GM19239 (cell line): Measurements from ENCODE around the gene AIFM1.
A peak's percentile ranks its signal among the peaks of the same experiment; 100 is the strongest.
"Not testable (repeated sequence)": the region's sequence is repeated elsewhere in the genome, so short reads cannot be mapped to it uniquely, and the experiment has no call there.

Experiments
- DNase-seq: peaks from one replicate; pipeline ENCODE4 v3.0.0; 2011; ENCODE audit warnings: low spot score; ENCODE audit not compliant: insufficient read length
- FAIRE-seq: peaks from 2 replicates; lab custom pipeline; 2011; peaks lifted over from hg19 to GRCh38; lab: Jason Lieb, UNC

The AIFM1 gene

GRCh38 chrX:130120746-130121504 is 44.7 kb downstream of the AIFM1 start:
- no peak for FAIRE-seq
- peak; percentile 56 for DNase-seq

DNA sequence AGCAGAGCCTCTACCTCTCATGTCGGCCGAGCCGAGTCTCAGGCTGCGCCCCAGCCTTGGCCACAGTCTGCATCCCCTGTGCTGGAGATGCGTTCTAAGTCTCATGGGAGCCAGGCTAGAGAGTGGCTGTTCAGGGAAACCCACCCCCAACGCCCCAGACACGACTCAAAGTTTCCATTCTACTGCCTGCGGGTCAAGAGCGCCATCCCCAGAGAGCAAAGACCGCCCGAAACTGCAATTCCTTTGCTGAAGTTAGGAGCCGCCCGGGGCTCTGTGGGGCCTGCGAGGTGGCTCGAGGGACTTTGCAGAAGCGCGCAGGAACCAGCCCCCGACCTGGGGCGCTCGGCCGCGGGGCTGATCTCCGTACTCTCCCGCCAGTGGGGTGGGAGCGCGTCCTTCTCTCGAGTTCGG is 45.3 kb downstream of the AIFM1 start:
- peak; percentile 88 for FAIRE-seq
- DNase-seq: no peak

GRCh38 chrX:130119312-130119898 is 46.2 kb downstream of the AIFM1 start:
- FAIRE-seq: no peak

DNA sequence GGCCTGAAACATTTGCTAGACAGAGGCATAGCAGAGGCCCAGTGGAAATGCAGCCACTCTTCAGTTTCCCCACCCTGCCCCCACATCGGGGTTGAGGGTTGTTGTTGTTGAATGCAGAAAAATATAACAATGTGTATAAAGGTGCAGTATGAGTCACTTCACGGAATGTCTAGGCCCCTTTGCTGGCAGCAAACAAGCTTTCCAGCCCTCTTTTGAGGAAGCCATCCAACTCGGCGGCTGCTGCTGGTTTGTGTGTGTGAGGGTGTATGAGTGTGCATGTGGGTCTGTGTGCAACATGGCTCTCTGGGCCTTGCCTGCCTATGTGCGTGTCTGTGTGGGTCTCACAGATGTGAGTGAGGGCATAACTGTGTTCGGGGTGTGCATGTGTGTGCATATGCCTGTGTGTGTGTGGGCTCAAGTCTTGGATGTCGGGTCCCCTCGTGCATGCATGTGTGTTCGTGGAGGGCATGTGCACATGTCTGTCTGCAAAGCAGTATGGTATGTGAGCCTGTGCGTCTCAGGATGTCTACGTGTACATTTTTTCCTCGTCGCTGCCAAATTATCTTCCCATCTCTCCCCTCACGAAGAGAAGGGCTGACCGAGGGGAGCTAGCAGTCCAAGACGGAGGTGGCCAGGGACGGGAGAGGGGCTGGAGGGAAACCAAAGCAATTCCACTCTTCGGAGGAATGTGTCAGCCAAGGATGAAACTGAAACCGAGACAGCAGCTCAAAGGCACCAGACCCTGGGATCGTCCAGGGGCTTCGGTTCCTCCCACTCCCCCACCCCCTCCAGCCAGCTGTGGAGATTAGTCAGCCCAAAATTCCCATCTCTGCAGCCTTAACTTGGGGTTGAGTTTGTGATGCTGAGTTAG is 47.0 kb downstream of the AIFM1 start:
- DNase-seq (no peak), FAIRE-seq (no peak)

More at GRCh38 chrX:130119312-130119898, 46.2 kb downstream of the AIFM1 start:
- no peak for DNase-seq

DNA sequence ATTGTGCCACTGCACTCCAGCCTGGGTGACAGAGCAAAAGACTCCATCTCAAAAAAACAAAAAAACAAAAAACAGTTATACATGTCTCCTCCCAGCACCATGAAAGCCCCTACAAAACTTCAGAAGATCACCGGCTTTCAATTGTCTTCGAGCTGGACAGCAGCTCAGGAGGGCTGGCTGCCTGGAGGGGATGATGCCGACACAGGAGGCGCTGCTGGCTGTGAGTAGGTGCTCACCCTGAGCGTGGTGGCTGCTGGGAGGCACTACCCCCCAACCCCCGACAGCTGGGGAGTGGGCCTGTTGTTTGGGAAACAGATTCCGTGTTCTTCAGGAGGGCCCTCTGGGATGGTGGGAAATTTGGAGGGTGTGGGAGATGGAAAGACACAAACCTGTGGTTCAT is 48.5 kb downstream of the AIFM1 start:
- DNase-seq (no peak), FAIRE-seq (no peak)

GRCh38 chrX:130115119-130115885 is 50.3 kb downstream of the AIFM1 start:
- FAIRE-seq, DNase-seq: not testable (repeated sequence)

GRCh38 chrX:130114141-130114588 is 51.5 kb downstream of the AIFM1 start:
- no peak for DNase-seq
- FAIRE-seq: peak; percentile 47

DNA sequence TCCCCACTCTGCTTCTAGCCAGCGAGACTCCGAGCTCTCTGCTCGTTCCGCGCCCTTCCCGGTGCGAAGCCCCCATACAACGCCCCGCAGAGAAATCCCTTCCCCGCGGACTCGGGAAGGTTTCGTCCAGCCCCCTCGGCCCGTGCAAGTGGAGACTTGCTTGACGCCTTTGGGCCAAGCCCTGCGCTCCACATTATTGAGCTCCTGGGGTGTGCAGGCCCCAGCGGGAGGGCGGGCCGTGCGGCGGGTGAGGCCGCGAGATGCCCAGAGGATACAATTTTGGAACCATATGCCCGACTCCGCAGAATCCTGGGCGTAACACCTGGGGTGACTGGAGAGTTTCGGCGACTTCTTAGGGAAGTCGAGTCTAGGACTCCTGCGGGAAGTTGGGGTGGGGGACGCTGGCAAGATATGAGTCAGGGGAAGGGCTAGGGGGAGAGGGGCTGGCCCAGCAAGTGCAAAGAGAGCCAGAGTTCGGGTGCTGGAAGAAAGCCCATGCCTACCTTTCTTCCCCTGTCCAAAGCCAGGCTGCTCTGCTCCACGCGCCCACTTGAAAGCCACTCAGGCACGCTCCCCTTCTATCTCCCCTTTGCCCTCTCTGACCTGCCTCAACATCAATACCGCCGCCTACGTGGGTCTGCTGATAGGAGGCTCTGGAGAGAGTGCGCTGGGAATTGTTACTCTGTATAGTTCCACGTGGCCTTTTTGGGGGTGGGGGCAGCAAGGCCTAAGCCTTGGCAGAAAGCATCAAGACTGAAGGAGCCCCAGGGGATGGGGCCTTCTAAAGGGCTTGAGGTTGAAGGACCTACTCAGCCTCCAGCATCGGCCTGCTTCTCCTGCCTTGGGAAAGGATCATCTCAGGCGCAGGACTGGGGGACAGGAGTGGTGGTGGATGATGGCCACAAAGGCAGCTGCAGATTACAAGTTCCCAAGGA is 54.2 kb downstream of the AIFM1 start:
- FAIRE-seq: no peak
- DNase-seq: no peak

- FAIRE-seq: peak; percentile 51
- peak; percentile 61 for DNase-seq
Observed at GRCh38 chrX:130110379-130111219, 55.0 kb downstream of the AIFM1 start, which contains the start of gene ELF4. TSS of gene ELF4 (minus strand) at chrX:130110497. CDS start at chrX:130081330, 29,167 bp downstream.

DNA sequence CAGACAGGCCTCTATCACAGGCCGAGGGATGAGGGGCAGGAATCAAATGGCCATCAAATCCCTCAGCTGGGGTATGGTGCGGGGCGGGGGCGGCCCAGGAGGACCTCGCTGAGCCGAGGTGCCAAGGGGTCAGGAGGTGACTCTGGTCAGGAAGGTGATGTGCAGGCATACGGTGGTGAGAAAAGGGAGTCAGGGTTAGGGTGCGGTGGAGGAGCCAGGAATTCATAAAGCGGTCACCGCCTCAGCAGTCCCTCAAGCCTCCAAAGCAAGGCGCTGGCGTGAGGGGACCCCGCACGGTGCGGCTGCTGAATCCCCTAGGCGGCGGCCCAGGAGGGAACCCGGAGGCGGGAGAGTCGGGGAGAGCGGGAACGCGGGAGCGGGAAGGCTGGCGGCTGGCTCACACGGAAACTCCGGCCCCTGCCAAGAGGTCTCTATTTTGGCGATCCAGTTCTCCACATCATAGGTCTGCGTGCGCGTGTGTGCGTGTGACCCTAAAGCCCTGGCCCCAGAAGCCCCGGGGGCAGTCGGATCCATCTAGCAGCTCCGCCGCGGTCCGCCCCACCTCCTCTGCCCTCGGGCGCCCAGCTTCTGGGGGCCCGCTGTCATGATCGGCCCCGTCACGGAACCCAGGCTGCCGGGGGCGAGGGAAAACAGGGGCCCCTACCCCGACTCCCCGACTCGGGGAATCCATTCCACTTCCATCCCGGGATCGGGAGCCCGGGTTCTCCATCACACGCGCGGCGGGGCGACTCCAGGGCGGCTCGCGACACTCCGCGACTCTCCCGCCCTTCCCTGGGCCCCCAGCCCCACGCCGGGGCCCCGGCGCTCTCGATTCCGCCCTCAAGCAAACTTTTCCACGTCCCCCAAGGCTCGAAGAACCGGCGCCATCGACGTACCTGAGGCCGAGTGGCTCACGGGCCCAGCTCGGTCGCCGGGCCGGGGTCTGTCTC is 55.9 kb downstream of the AIFM1 start:
- FAIRE-seq: no peak

DNA sequence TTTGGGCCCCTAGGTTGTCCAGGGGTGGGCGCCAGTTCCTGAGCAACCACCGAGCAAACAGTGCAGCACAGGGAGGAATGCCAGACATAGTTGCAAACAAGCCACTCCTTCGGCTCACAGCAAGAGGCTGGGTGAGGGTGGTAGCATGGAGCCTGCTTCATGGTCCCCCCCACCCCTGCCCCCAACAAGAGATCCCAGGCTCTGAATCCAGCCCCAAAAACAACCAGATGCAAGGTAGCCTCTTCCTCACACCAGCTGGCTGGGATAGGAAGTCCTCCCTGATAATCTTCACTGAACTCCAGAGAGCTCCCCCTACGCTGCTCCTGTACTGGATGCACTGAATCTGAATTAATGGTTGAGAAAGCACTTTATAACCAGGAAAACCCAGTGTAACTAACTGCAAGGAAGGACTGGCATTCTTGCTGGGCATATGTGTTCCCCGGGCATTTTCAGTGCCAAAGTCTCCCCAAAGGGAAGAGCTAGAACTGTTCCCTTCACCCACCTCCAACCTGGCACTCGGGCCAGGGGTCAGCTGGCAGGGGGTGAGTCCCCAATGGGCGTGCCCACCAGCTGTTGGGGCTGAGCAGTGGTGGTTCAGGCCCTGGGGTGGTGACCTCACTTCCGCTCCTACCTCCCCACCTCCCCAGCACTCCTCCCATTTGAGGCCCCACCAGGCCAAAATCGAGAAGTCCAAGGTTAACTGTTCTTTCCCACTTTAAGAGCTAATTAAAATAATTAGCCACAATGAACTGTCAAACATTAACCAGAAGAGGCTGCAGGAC is 56.8 kb downstream of the AIFM1 start:
- peak; percentile 95 for FAIRE-seq
- DNase-seq: peak; percentile 52

More for the DNA sequence above, 55.9 kb downstream of the AIFM1 start:
- no peak for DNase-seq

GRCh38 chrX:130106071-130106470 is 59.6 kb downstream of the AIFM1 start:
- no peak for FAIRE-seq
- DNase-seq: no peak

- DNase-seq: no peak
- FAIRE-seq: no peak
Observed at GRCh38 chrX:130105244-130105643, 60.4 kb downstream of the AIFM1 start.

GRCh38 chrX:130103605-130104004 is 62.0 kb downstream of the AIFM1 start:
- DNase-seq (no peak), FAIRE-seq (no peak)

DNA sequence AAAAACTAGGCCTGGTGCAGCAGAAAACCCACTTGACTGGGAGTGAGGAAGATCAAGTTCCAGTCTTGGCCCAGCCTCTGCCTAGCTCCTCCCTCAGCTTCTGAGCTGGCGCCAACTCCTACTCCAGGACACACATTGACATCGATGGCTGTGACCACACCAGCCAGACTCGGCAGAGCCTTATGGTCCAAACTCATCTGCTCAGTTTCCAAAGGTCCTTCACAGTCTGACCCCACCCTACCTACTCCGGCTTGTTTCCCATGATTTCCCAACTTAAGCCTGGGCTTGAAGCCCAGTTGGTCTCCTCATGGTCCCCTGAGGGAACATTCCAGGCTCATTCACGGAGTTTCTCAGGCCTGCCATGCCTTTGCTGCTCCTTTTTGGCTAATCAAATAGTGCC is 65.5 kb downstream of the AIFM1 start:
- DNase-seq (no peak), FAIRE-seq (no peak)

GRCh38 chrX:130098210-130098552 is 67.5 kb downstream of the AIFM1 start:
- DNase-seq (no peak), FAIRE-seq (no peak)
